ENCODE data around the gene RAPGEFL1. TPM values are rescaled to one million over a fixed set of nuclear protein-coding genes. Genes with fewer than 3 reads are reported as not detected.

Gene RAPGEFL1
- total and polyA plus RNA-seq, 2 of the 8 experiments (the other 6 are each of a cell fraction or from before 2014, with no cell fraction given): 20.0 to 20.2 TPM

DNA sequence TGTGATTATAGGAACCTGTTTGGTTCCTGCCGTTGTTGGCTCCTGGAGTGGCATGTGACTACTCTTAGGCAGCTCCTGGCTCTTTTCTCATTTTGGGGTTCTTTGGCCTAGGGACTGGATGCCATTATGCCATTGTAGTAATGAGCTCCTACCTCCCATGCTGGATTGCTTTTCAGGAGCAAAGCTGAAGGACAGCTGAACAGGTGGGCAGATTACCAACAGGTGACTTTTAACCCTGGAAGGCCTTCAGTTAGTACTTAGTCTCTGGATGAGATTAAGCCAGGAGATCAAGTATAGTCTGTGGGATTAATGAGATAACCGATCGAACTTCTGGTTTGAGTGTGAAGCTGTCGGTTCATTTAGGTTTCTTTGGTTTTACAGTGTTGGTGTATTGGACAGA is 67.0 kb downstream of the RAPGEFL1 start:
- ChIA-PET CTCF (ENCODE audit: partially characterized antibody) (interaction anchor here (1.0 kb wide), 1 partner anchor 26 kb away, joined by 4 read pairs; no protein-coding TSS in a partner anchor), POLR2A (ENCODE audit: partially characterized antibody) (interaction anchor here (0.6 to 1.2 kb wide), 3 partner anchors 11 to 49 kb away, joined by 3 to 6 read pairs (median 4); no protein-coding TSS in a partner anchor)
- H3K4me2 ChIP-seq (ENCODE audit: insufficient read depth in 1 of 2, low read depth in 2 of 2, low read length in 2 of 2): no peak overlapping the region
- no peak overlapping the region for H4K5ac ChIP-seq (ENCODE audit: insufficient read length, low read depth, low read length)
- H3K79me2 ChIP-seq (ENCODE audit: control insufficient read depth in 1 of 2, insufficient read depth in 2 of 2, low read length in 2 of 2): peaks cover 0 to 33% of the 10 kb centered on the region in 2 experiments; a peak in 2 of 4 replicates
- no peak for FAIRE-seq
- H4K8ac ChIP-seq (ENCODE audit: extremely low read depth, insufficient read depth, low read length): no peak overlapping the region
- H3K56ac ChIP-seq (replicated peaks; ENCODE audit: insufficient read length, low read depth, low read length): no peak overlapping the region
- DNase-seq (ENCODE audit: low read depth in 1 of 2, low spot score in 2 of 2): no peak
- peaks cover 0 to 2% of the 10 kb centered on the region in 2 experiments for H4K20me1 ChIP-seq (replicated peaks in 1 of 2; ENCODE audit: control insufficient read depth in 1 of 2, insufficient read depth in 2 of 2, low read length in 2 of 2)
- no peak overlapping the region for H4K91ac ChIP-seq (replicated peaks; ENCODE audit: insufficient read length, low read length)
- no peaks in the 10 kb centered on the region for H3K23me2 ChIP-seq (ENCODE audit: low read depth, low read length)
- no peaks in the 10 kb centered on the region for H3K4me1 ChIP-seq (replicated peaks in 1 of 4; ENCODE audit: control insufficient read depth in 3 of 4, insufficient read depth in 4 of 4, low read length in 3 of 4)
- H2BK15ac ChIP-seq (ENCODE audit: low read length): no peak overlapping the region
- no peaks in the 10 kb centered on the region for H3K36me3 ChIP-seq (ENCODE audit: control insufficient read depth in 2 of 4, insufficient read depth in 4 of 4, low read length in 3 of 4)
- H2BK120ac ChIP-seq (replicated peaks; ENCODE audit: low read depth, low read length): no peak overlapping the region
- WGBS, 2 experiments (ENCODE audit: extremely low coverage in 1 of 2, insufficient coverage in 1 of 2, insufficient read length in 1 of 2, insufficient replicate concordance in 2 of 2, low coverage in 1 of 2, low lambda C conversion rate in 2 of 2, missing lambda C conversion rate in 1 of 2): 95% methylated on average over 4 of the region's 4 CpGs; no CpG with 5 or more reads in 1 of the 2 experiments
- no peak overlapping the region for H3K27ac ChIP-seq (ENCODE audit: low read depth, low read length)
- no peak overlapping the region for H2BK20ac ChIP-seq (ENCODE audit: low read length)
- no peak overlapping the region for H3K14ac ChIP-seq (ENCODE audit: insufficient read length)
- H3K9ac ChIP-seq (replicated peaks in 1 of 4; ENCODE audit: extremely low read depth in 1 of 4, low read depth in 3 of 4, low read length in 3 of 4): no peak overlapping the region
- peaks cover 3% of the 10 kb centered on the region; the same call in 1 of the 2 replicates for H3K79me1 ChIP-seq (ENCODE audit: low read depth, low read length)
- no peaks in the 10 kb centered on the region for H3K9me3 ChIP-seq (ENCODE audit: insufficient read depth in 2 of 2, low read depth in 1 of 2, low read length in 1 of 2)
- no peak overlapping the region for H2BK5ac ChIP-seq (ENCODE audit: low read depth, low read length)
- H3K4me3 ChIP-seq (ENCODE audit: extremely low read depth in 1 of 4, insufficient read depth in 2 of 4, low read depth in 3 of 4, low read length in 4 of 4): no peak overlapping the region
- H3K27me3 ChIP-seq (replicated peaks in 1 of 4; ENCODE audit: control insufficient read depth in 3 of 4, extremely low read depth in 1 of 4, insufficient read depth in 3 of 4, low read length in 3 of 4): no peaks in the 10 kb centered on the region
- H3K23ac ChIP-seq (ENCODE audit: insufficient read length): no peak overlapping the region
- H3K18ac ChIP-seq (ENCODE audit: extremely low read depth, low read length): no peak overlapping the region
- no peak overlapping the region for H2AK5ac ChIP-seq (ENCODE audit: low read depth, low read length)
- H2AFZ ChIP-seq (ENCODE audit: low read length): no peak overlapping the region
- no peak overlapping the region for H3K4ac ChIP-seq (replicated peaks; ENCODE audit: insufficient read length, low read depth, low read length)
- H2BK12ac ChIP-seq (ENCODE audit: low read depth, low read length): no peak overlapping the region
- no peak for TF ChIP-seq TEAD4 (IDR thresholded peaks at IDR 0.05; ENCODE audit: low read depth, low read length)
- TF ChIP-seq JUN (IDR thresholded peaks at IDR 0.05; ENCODE audit: low read depth, low read length): no peak
- TF ChIP-seq, protein P1, sequence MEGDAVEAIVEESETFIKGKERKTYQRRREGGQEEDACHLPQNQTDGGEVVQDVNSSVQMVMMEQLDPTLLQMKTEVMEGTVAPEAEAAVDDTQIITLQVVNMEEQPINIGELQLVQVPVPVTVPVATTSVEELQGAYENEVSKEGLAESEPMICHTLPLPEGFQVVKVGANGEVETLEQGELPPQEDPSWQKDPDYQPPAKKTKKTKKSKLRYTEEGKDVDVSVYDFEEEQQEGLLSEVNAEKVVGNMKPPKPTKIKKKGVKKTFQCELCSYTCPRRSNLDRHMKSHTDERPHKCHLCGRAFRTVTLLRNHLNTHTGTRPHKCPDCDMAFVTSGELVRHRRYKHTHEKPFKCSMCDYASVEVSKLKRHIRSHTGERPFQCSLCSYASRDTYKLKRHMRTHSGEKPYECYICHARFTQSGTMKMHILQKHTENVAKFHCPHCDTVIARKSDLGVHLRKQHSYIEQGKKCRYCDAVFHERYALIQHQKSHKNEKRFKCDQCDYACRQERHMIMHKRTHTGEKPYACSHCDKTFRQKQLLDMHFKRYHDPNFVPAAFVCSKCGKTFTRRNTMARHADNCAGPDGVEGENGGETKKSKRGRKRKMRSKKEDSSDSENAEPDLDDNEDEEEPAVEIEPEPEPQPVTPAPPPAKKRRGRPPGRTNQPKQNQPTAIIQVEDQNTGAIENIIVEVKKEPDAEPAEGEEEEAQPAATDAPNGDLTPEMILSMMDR (IDR thresholded peaks at IDR 0.05; ENCODE audit: control extremely low read depth in 1 of 3, insufficient read depth in 1 of 3, low read depth in 1 of 3, low read length in 3 of 3): no peak
- TF ChIP-seq CTBP2 (IDR thresholded peaks at IDR 0.05; ENCODE audit: borderline replicate concordance, insufficient read depth, insufficient read length, low read length): no peak
- TF ChIP-seq SIRT6 (IDR thresholded peaks at IDR 0.05; ENCODE audit: low read length): no peak
- no peak for TF ChIP-seq SP4 (IDR thresholded peaks at IDR 0.05; ENCODE audit: low read length)
- TF ChIP-seq POLR2A (IDR thresholded peaks at IDR 0.05; ENCODE audit: control extremely low read depth in 1 of 2, low read depth in 2 of 2, low read length in 2 of 2): no peak
- no peak for TF ChIP-seq RBBP5 (IDR thresholded peaks at IDR 0.05; ENCODE audit: borderline replicate concordance, low read depth, low read length)
- no peak for TF ChIP-seq KDM1A (IDR thresholded peaks at IDR 0.05; ENCODE audit: borderline replicate concordance, low read length)
- TF ChIP-seq CHD2 (IDR thresholded peaks at IDR 0.05; ENCODE audit: low read length): no peak
- TF ChIP-seq, protein P2, sequence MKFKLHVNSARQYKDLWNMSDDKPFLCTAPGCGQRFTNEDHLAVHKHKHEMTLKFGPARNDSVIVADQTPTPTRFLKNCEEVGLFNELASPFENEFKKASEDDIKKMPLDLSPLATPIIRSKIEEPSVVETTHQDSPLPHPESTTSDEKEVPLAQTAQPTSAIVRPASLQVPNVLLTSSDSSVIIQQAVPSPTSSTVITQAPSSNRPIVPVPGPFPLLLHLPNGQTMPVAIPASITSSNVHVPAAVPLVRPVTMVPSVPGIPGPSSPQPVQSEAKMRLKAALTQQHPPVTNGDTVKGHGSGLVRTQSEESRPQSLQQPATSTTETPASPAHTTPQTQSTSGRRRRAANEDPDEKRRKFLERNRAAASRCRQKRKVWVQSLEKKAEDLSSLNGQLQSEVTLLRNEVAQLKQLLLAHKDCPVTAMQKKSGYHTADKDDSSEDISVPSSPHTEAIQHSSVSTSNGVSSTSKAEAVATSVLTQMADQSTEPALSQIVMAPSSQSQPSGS (IDR thresholded peaks at IDR 0.05; ENCODE audit: low read length): no peak

Measured in H1 (cell line).